Measurements from ENCODE around the gene RPS25.
A peak's percentile ranks its signal among the peaks of the same experiment; 100 is the strongest.

RPS25 gene

DNA sequence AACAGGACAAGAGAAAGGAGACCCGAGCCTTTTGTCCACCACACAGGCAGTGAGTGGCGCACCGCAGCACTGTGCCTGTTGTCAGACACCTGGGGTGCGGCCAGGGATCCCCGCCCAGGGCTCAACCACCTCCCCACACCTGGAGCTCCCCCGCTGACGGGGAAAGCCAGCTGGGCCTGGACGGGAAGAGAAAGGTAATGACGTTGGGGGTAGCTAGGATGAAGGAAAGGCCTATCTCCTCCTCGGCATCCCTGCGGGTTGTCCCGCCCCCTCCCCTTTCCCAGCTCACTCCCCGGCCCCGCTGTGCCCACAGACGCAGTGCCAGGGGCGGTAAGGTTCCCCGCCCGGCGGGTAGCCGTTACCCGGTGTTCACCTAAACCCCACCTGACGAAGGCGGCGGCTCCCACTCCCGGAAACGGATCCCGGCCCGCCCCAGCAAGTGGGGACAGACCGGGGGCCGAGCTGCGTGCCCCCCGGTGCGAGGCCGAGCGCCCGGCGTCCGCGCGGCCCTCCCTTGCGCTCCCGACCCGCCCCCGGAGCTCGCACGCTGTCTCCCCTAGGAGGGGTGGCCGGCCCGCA is 38.4 kb upstream of the RPS25 start:
- Histone ChIP-seq H3K4me3 (ENCODE audit: insufficient read depth, low read length, poor library complexity, severe bottlenecking) (peak overlapping the region; percentile 71), H3K27me3 (ENCODE audit: low read length) (no peaks in the 10 kb centered on the region), H3K27ac (ENCODE audit: low read depth, low read length) (peak overlapping the region; percentile 55), H3K36me3 (ENCODE audit: low read length) (no peaks in the 10 kb centered on the region), H3K9me2 (replicated peaks; ENCODE audit: insufficient read depth, low read length) (no peaks in the 10 kb centered on the region), H3K79me2 (ENCODE audit: insufficient read depth, low read length) (peaks cover 27% of the 10 kb centered on the region), H3K9me3 (ENCODE audit: insufficient read depth, low read length) (no peaks in the 10 kb centered on the region), H4K20me1 (ENCODE audit: low read depth, low read length) (no peaks in the 10 kb centered on the region), H3F3A (ENCODE audit: insufficient read depth) (no peaks in the 10 kb centered on the region), H3K4me2 (ENCODE audit: low read depth, low read length, poor library complexity, severe bottlenecking) (peak overlapping the region; percentile 54), H2AFZ (ENCODE audit: low read depth, low read length, severe bottlenecking) (peak overlapping the region; percentile 42), H3K9ac (ENCODE audit: low read length) (peak overlapping the region; percentile 95)
- no peak for TF ChIP-seq EZH2phosphoT487 (conservative IDR thresholded peaks at IDR 0.05; ENCODE audit: low read length)
- TF ChIP-seq, protein P1, sequence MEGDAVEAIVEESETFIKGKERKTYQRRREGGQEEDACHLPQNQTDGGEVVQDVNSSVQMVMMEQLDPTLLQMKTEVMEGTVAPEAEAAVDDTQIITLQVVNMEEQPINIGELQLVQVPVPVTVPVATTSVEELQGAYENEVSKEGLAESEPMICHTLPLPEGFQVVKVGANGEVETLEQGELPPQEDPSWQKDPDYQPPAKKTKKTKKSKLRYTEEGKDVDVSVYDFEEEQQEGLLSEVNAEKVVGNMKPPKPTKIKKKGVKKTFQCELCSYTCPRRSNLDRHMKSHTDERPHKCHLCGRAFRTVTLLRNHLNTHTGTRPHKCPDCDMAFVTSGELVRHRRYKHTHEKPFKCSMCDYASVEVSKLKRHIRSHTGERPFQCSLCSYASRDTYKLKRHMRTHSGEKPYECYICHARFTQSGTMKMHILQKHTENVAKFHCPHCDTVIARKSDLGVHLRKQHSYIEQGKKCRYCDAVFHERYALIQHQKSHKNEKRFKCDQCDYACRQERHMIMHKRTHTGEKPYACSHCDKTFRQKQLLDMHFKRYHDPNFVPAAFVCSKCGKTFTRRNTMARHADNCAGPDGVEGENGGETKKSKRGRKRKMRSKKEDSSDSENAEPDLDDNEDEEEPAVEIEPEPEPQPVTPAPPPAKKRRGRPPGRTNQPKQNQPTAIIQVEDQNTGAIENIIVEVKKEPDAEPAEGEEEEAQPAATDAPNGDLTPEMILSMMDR (IDR thresholded peaks at IDR 0.05; ENCODE audit: insufficient read depth, low read length, poor library complexity, severe bottlenecking), result no peak

DNA sequence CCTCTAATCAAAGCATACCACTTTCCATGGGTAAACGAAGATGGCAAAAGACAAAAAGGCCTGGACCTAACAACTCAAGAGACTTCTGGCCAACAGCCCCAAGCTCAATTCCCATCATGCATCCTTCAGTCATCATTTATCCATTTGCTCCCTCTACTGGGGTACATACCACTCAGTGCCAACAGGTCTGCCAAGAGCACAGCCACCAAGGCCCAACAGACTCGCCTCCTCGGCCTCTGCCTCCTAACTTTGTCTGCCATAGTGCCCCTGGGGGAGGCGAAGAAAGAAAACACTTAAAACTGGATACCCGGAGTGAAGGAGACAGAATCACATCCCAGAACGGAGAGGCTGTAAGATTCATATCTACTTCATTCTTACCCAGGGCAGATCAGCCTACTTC is 37.8 kb upstream of the RPS25 start:
- no peak overlapping the region for H3K27ac ChIP-seq (ENCODE audit: low read depth, low read length)

DNA sequence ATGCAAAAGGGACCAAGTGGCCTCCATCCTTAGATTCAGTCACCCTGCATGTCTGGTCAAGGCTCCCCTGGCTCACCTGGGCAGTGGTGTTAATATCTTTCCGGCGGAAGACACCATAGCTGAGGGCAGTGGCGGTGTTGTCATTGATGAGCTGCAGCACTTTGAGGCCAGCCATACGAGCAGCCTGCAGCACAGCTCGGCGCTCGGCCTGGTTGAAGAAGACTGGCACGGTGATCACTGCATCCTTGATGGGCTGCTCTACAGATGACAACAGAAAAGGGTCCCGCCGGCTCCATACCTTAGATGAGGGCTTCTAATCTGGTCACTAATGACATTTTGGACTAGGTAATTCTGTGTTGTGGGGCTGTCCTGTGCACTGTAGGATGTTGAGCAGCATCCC is 36.3 kb upstream of the RPS25 start:
- no peak overlapping the region for H3K4me3 ChIP-seq (ENCODE audit: insufficient read depth, low read length, poor library complexity, severe bottlenecking)
- H3K9me3 ChIP-seq (ENCODE audit: insufficient read depth, low read length), result no peaks in the 10 kb centered on the region
- no peaks in the 10 kb centered on the region for H3F3A ChIP-seq (ENCODE audit: insufficient read depth)
- no peak overlapping the region for H3K4me2 ChIP-seq (ENCODE audit: low read depth, low read length, poor library complexity, severe bottlenecking)
- TF ChIP-seq, protein P1 (IDR thresholded peaks at IDR 0.05; ENCODE audit: insufficient read depth, low read length, poor library complexity, severe bottlenecking), result no peak
- no peak for TF ChIP-seq EZH2phosphoT487 (conservative IDR thresholded peaks at IDR 0.05; ENCODE audit: low read length)
- H3K9ac ChIP-seq (ENCODE audit: low read length), result no peak overlapping the region
- no peak overlapping the region for H3K27ac ChIP-seq (ENCODE audit: low read depth, low read length)
- H3K9me2 ChIP-seq (replicated peaks; ENCODE audit: insufficient read depth, low read length), result no peaks in the 10 kb centered on the region
- no peaks in the 10 kb centered on the region for H3K27me3 ChIP-seq (ENCODE audit: low read length)
- H2AFZ ChIP-seq (ENCODE audit: low read depth, low read length, severe bottlenecking), result no peak overlapping the region
- no peaks in the 10 kb centered on the region for H3K36me3 ChIP-seq (ENCODE audit: low read length)
- peaks cover 27% of the 10 kb centered on the region for H3K79me2 ChIP-seq (ENCODE audit: insufficient read depth, low read length)
- no peaks in the 10 kb centered on the region for H4K20me1 ChIP-seq (ENCODE audit: low read depth, low read length)

More for the DNA sequence above, 37.8 kb upstream of the RPS25 start:
- no peaks in the 10 kb centered on the region for H3K9me2 ChIP-seq (replicated peaks; ENCODE audit: insufficient read depth, low read length)
- peaks cover 27% of the 10 kb centered on the region for H3K79me2 ChIP-seq (ENCODE audit: insufficient read depth, low read length)
- H3F3A ChIP-seq (ENCODE audit: insufficient read depth), result no peaks in the 10 kb centered on the region
- H3K4me3 ChIP-seq (ENCODE audit: insufficient read depth, low read length, poor library complexity, severe bottlenecking), result peak overlapping the region; percentile 71
- H3K9ac ChIP-seq (ENCODE audit: low read length), result peak overlapping the region; percentile 95
- TF ChIP-seq, protein P1 (IDR thresholded peaks at IDR 0.05; ENCODE audit: insufficient read depth, low read length, poor library complexity, severe bottlenecking), result no peak
- TF ChIP-seq EZH2phosphoT487 (conservative IDR thresholded peaks at IDR 0.05; ENCODE audit: low read length), result no peak
- peak overlapping the region; percentile 54 for H3K4me2 ChIP-seq (ENCODE audit: low read depth, low read length, poor library complexity, severe bottlenecking)
- no peaks in the 10 kb centered on the region for H3K27me3 ChIP-seq (ENCODE audit: low read length)
- no peaks in the 10 kb centered on the region for H3K36me3 ChIP-seq (ENCODE audit: low read length)
- H2AFZ ChIP-seq (ENCODE audit: low read depth, low read length, severe bottlenecking), result no peak overlapping the region
- H4K20me1 ChIP-seq (ENCODE audit: low read depth, low read length), result no peaks in the 10 kb centered on the region
- no peaks in the 10 kb centered on the region for H3K9me3 ChIP-seq (ENCODE audit: insufficient read depth, low read length)
